Ovary (tissue), 9 donors: ENCODE data around the gene SLX4IP. TPM values are rescaled to one million over a fixed set of nuclear protein-coding genes. Genes with fewer than 3 reads are reported as not detected.

Source experiments
- DNase-seq, 5 donors: peaks; one replicate each; pipeline ENCODE4 v3.0.0-alpha.2; 2019 to 2020
- H3K27ac ChIP-seq, 2 donors: fragments of 200-600 bp; one replicate each; pipeline versions ENCODE4 v1.5.1 to v1.8.0; 2019 to 2022
- H3K27me3 ChIP-seq: fragments of 200-600 bp; one replicate; pipeline ENCODE4 v1.8.0; 2022
- H3K36me3 ChIP-seq: fragments of 200-600 bp; sonication (generic); one replicate; pipeline ENCODE4 v1.5.1; 2019
- H3K4me1 ChIP-seq: one replicate; pipeline ENCODE4 v1.8.1; 2013; ENCODE audit warnings: mild to moderate bottlenecking, moderate library complexity; ENCODE audit not compliant: insufficient read depth
- H3K4me3 ChIP-seq: fragments of 200-600 bp; sonication (generic); one replicate; pipeline ENCODE4 v1.5.1; 2017
- H3K9me3 ChIP-seq, 2 donors: fragments of 200-600 bp in 1 of 2; sonication (generic) in 1 of 2; one replicate each; pipeline versions ENCODE4 v1.5.1 to v1.8.1; 2013 to 2019; ENCODE audit warnings: mild to moderate bottlenecking in 1 of 2, moderate library complexity in 1 of 2
- CTCF ChIP-seq, 3 donors: fragments of 450-650 bp in 2 of 3; fragments of 200-600 bp in 1 of 3; IDR thresholded peaks; one replicate each; pipeline versions ENCODE4 v1.5.1 to v1.8.0; 2016 to 2022; ENCODE audit warnings: antibody characterized with exemption in 3 of 3, mild to moderate bottlenecking in 1 of 3
- EP300 ChIP-seq: sonication (generic); formaldehyde crosslinking; IDR thresholded peaks from one replicate; pipeline ENCODE4 v1.6.1; 2017; ENCODE audit warnings: antibody characterized with exemption
- POLR2A ChIP-seq: fragments of 450-650 bp; IDR thresholded peaks from one replicate; pipeline ENCODE4 v1.6.1; 2017; ENCODE audit warnings: antibody characterized with exemption, mild to moderate bottlenecking, moderate library complexity
- WGBS, 3 donors: extraction: QIAGEN DNeasy Blood & Tissue Kit in 1 of 3; methylation state at CpG; one replicate each; pipeline versions ENCODE4 v1.1.5 to v1.1.7; 2013 to 2017; 5-methylcytosine and 5-hydroxymethylcytosine counted together
- intact Hi-C, 4 donors: fragments of 100-400 bp; cut with DNase I; formaldehyde crosslinking; loops; one replicate each; pipeline versions ENCODE4 v1.11.0 to v1.15.1; 2022 to 2023
- polyA plus RNA-seq, 2 donors: library from polyadenylated mRNA; stranded (reverse); fragments of 200-250 nt in 1 of 2; fragments of 350-450 nt in 1 of 2; fragmentation: Illumina TruSeq in 1 of 2; extraction: RNeasy Lipid Tissue Mini Kit (QIAGEN cat#74804) in 1 of 2; gene quantifications; one replicate each; pipeline ENCODE4 v1.2.3, GENCODE V29; 2013 to 2014
- total RNA-seq, 7 donors: library from RNA; depleted of rRNA in 2 of 7; stranded (reverse); fragments of >200 nt in 2 of 7; fragmentation: NEBNext Ultra II Directional in 3 of 7; extraction: Animal tissue kit (Norgen Biotek cat#: 25700) in 3 of 7; gene quantifications; one replicate each; pipeline versions ENCODE4 v1.1.0 to v1.2.4, GENCODE V29; 2016 to 2023
- donor health status: DM: no; HTN: no; CAD: no; lungs with moderate emphysema.
- donor health status: DM: no; HTN: no; CAD: no.
- donor health status: Bipolar disorder and iron deficiency.
- donor health status: DM: yes; HTN: yes; CAD: no.
- donor health status: DM: no; HTN: no; CAD: no.
- donor health status: DM: yes; HTN: yes; CAD: no.

Gene SLX4IP
- total and polyA plus RNA-seq, 9 donors: 0.98 to 5.1 (median 2.8) TPM

DNA sequence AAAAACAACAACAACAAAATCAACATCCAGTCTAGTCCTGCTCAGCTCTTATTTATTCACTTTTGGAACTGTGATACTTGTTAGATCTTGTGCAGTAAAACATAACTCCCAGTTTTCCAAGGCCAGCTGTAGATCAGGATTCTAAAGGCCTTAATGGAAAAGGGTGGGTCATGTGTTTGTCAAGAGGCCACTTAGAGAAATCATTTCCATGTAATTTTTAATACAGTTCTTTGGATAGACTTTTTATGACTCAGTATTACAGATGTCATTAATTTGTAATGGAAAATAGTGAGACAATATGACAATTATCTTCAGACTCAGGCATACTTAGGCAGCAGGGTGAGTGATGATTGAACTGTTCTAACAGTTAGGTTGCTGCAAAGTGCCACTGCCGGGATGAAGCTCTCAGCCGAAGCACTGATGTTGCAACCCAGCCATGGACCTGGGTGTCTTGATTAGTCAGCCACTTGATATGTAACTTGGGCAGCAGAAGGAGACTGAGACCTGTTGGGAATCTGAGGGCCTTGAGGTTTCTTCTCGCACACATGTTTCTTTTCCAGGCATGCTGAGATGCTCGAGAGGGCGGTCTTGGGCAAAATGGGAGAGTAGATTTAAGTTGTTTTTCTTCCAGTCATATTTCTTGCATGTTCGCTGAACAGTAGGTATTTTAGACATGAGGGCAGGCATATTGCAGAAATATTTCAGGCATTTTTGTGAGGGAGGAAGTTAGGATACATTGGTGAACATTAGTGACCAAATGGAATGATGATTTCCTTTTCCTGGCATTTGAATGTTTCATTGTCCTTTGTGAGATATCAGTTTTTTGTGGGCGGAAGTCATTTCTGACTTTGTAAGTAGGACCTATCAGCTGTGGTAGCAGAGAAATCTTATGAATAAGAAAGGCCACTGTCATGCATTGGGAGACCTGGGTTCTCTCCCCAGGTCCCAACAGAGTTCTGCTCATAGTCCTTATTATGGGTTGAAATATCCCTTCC is 52.3 kb downstream of the SLX4IP start:
- Histone ChIP-seq H3K27me3 (no peaks in the 10 kb centered on the region), H3K4me3 (no peak overlapping the region), H3K9me3 (no peaks in the 10 kb centered on the region), H3K27ac (no peak overlapping the region), H3K36me3 (no peaks in the 10 kb centered on the region), H3K4me1 (no peaks in the 10 kb centered on the region)
- TF ChIP-seq POLR2A (no peak), CTCF (IDR thresholded peaks at IDR 0.05) (no peak), EP300 (no peak)
- WGBS, 3 donors: 89 to 94% (median 90%) methylated on average over 7 of the region's 7 CpGs
- no peak for DNase-seq
- intact Hi-C loops: no loop called here

DNA sequence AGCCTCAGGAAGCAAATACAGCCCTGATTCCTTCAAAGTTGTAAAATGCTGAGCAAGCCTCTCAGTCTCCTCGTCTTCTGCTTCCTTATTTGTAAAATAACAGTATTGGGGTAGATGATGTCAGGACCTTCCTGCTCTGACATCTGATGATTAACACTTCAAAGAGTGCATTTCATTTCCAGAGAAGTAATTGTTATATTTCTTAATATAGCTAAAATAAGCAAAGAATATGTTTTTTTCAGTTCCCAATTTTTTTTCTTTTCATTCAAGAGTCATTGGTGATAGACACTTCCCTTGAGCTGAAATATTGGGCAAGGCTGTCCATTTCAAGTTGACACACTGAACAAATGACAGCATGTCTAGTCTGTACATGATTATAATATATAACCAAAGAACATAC is 53.4 kb downstream of the SLX4IP start:
- WGBS, 3 donors: 88 to 96% (median 94%) methylated on average over 1 of the region's 1 CpG
- Histone ChIP-seq H3K4me3 (no peak overlapping the region), H3K36me3 (no peaks in the 10 kb centered on the region), H3K9me3 (no peaks in the 10 kb centered on the region), H3K27ac (no peak overlapping the region), H3K4me1 (no peaks in the 10 kb centered on the region), H3K27me3 (no peaks in the 10 kb centered on the region)
- DNase-seq: no peak
- TF ChIP-seq CTCF (IDR thresholded peaks at IDR 0.05) (no peak), POLR2A (no peak), EP300 (no peak)
- intact Hi-C loops: no loop called here

DNA sequence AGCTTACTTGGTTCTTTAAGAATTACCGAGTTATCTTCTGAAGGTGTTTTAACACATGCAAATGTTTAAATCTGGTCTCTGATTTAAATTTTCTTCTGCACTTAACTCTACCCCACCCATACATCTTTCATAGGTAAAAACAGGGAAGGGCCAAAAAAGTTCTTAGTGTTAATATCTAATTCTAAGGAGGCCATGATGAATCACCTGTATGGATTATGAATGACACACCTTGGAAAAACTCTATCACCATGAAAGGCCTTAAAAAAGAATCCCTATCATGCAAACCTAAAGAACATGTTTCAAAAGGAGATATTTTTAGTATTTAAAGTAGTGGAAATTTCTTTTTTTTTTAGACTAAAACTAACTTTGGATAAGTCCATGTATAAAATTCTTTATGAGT is 54.7 kb downstream of the SLX4IP start:
- Histone ChIP-seq H3K4me1 (no peaks in the 10 kb centered on the region), H3K36me3 (no peaks in the 10 kb centered on the region), H3K4me3 (no peak overlapping the region), H3K27ac (no peak overlapping the region), H3K27me3 (no peaks in the 10 kb centered on the region), H3K9me3 (no peaks in the 10 kb centered on the region)
- intact Hi-C loops: no loop called here
- TF ChIP-seq EP300 (no peak), POLR2A (no peak), CTCF (IDR thresholded peaks at IDR 0.05) (no peak)
- 91 to 94% (median 92%) methylated on average over 1 of the region's 1 CpG for WGBS, 3 donors
- DNase-seq: no peak

DNA sequence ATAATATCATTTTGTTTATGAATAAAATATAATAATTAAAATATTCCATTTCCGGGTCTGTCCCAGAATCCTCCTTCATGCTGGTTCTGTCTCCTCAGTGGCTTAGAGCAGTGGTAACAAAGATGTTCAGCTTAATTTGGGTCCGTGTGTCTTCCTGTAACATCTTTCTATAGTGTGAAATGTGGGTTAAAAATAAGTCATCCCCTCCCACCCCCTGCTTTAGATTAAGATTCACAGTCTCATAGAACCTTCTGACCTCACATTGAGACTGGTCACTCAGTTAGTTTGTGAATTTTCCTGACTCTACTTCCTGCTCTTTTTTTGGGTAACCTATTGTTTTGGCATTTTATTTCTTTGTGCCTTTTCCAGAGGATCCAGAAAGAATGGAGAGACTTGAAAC is 55.2 kb downstream of the SLX4IP start:
- TF ChIP-seq CTCF (IDR thresholded peaks at IDR 0.05) (no peak), EP300 (no peak)
- Histone ChIP-seq H3K27ac (no peak overlapping the region), H3K27me3 (no peaks in the 10 kb centered on the region), H3K4me3 (no peak overlapping the region), H3K4me1 (no peaks in the 10 kb centered on the region), H3K9me3 (no peaks in the 10 kb centered on the region), H3K36me3 (no peaks in the 10 kb centered on the region)
- WGBS, 3 donors: 95 to 98% (median 97%) methylated on average over 2 of the region's 2 CpGs
- DNase-seq: no peak
- intact Hi-C loops: no loop called here
